Measurements from ENCODE around the gene PLK3. TPM values are rescaled to one million over a fixed set of nuclear protein-coding genes. Genes with fewer than 3 reads are reported as not detected.

The PLK3 gene
- total RNA-seq, 1 experiment from 2014 or later, result 11.8 TPM

DNA sequence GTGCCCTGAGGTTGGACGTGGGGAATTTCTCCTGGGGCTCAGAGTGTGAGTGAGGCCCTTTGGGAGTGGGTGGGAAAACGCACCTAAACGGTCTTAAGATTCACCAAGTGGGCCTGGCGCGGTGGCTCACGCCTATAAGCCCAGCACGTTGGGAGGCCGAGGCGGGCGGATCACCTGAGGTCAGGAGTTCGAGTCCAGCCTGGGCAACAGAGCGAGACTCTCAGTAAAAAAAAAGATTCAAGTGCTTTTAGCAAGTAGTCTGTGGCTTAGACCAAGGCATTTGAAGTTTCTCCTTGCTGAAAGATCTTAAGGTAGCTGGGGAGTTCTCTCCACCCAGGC, 23.5 kb upstream of the PLK3 start:
- H3K9me3 ChIP-seq (ENCODE audit: low read length), result no peaks in the 10 kb centered on the region
- H3K4me2 ChIP-seq (ENCODE audit: low read depth, low read length, poor library complexity, severe bottlenecking), result peak overlapping the region; percentile 92
- H3K27ac ChIP-seq (ENCODE audit: low read length), result peak overlapping the region; percentile 93
- peak overlapping the region; percentile 95 for H3K9ac ChIP-seq (ENCODE audit: low read length)
- peak overlapping the region; percentile 96 for H3K4me3 ChIP-seq (ENCODE audit: low read length)
- peaks cover 24% of the 10 kb centered on the region for H3K4me1 ChIP-seq (ENCODE audit: low read length)
- H3K36me3 ChIP-seq (ENCODE audit: insufficient read depth, low read length), result peaks cover 28% of the 10 kb centered on the region
- peaks cover 35% of the 10 kb centered on the region for H3K79me2 ChIP-seq (ENCODE audit: low read length)
- no peaks in the 10 kb centered on the region for H3K27me3 ChIP-seq (ENCODE audit: low read length)
- DNase-seq, result no peak
- peaks cover 29% of the 10 kb centered on the region; the same call in 1 of the 2 replicates for H4K20me1 ChIP-seq (ENCODE audit: insufficient read depth, low read depth, low read length)
- H3K9me2 ChIP-seq (replicated peaks; ENCODE audit: insufficient read depth, low read length), result no peaks in the 10 kb centered on the region
- no peak overlapping the region for H2AFZ ChIP-seq (ENCODE audit: low read length)

DNA sequence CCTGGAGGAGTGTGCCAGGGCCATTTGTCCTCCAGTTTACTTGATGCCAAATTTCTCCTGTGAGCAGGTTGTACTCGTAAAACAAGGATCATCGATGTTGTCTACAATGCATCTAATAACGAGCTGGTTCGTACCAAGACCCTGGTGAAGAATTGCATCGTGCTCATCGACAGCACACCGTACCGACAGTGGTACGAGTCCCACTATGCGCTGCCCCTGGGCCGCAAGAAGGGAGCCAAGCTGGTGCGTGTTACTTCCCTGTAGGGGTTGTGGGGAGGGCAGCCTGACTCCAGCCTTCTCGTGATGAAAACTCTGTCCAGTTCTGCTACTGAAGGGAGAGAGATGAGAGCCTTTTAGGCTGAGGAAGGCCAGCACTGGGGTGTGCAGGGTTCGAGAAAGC, 22.6 kb upstream of the PLK3 start:
- Histone ChIP-seq H3K36me3 (ENCODE audit: insufficient read depth, low read length) (peaks cover 28% of the 10 kb centered on the region), H3K27me3 (ENCODE audit: low read length) (no peaks in the 10 kb centered on the region), H2AFZ (ENCODE audit: low read length) (no peak overlapping the region), H3K27ac (ENCODE audit: low read length) (no peak overlapping the region; the same call in 1 of the 2 replicates), H3K9me3 (ENCODE audit: low read length) (no peaks in the 10 kb centered on the region), H3K9ac (ENCODE audit: low read length) (peak overlapping the region; percentile 95; the same call in 1 of the 2 replicates), H3K4me1 (ENCODE audit: low read length) (peaks cover 24% of the 10 kb centered on the region), H3K4me3 (ENCODE audit: low read length) (peak overlapping the region; percentile 96; the same call in 1 of the 2 replicates), H3K9me2 (replicated peaks; ENCODE audit: insufficient read depth, low read length) (no peaks in the 10 kb centered on the region), H4K20me1 (ENCODE audit: insufficient read depth, low read depth, low read length) (peaks cover 29% of the 10 kb centered on the region; the same call in 1 of the 2 replicates), H3K4me2 (ENCODE audit: low read depth, low read length, poor library complexity, severe bottlenecking) (peak overlapping the region; percentile 92), H3K79me2 (ENCODE audit: low read length) (peaks cover 35% of the 10 kb centered on the region)
- no peak for DNase-seq

DNA sequence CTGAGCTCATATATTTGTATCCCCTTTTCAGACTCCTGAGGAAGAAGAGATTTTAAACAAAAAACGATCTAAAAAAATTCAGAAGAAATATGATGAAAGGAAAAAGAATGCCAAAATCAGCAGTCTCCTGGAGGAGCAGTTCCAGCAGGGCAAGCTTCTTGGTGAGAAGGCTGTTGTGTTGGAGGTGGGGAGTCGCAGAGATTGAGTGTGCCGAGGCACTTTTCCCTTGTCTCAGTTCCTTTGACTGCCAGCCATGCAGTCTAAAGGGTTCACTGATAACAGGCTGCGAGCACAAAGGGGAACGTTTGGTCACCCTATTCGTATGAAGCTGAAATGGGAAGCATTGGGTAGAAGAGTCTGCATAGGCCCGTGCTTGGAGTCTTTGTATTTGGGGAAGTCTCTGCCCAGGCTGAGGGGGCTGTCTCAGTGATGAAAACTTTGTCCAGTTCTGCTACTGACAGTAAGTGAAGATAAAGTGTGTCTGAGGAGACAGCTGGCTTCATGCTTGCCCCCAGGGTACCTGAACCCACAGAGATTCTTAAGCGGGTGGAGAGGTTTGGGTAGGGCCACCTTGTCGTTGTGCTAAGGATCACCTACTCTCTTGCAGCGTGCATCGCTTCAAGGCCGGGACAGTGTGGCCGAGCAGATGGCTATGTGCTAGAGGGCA, 22.1 kb upstream of the PLK3 start:
- peaks cover 35% of the 10 kb centered on the region for H3K79me2 ChIP-seq (ENCODE audit: low read length)

DNA sequence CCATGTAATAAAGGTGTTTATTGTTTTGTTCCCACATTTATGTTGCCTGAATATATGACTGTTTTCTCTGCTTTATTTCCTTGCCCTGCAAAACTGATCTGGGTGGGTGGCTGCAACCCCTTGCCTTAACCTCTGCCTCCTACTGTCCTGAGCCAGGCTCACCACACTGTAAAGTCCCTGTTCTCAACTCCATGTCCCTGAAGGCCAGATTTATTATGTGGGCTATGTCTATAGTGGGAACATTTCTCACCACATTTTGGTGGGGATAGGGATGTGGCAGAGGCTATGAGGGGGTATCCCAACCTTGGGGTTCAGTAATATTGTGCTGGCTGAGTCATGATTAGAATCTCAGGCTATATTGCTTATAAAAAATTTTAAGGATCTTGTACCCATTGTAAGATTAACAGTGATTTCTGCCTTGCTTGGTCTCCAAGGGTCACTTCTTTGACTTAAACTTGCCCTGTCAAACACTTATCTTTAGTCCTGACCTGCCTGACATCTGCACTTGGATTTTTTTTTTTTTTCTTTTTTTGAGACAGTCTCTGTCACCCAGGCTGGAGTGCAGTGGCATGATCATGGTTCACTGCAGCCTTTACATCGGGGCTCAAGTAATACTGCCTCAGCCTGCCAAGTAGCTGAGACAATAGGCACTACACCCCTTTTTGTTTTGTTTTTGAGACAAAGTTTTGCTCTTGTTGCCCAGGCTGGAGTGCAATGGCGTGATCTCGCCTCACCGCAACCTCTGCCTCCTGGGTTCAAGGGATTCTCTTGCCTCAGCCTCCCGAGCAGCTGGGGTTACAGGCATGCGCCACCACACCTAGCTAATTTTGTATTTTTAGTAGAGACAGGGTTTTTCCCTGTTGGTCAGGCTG, 21.2 kb upstream of the PLK3 start:
- peaks cover 29% of the 10 kb centered on the region; the same call in 1 of the 2 replicates for H4K20me1 ChIP-seq (ENCODE audit: insufficient read depth, low read depth, low read length)
- no peaks in the 10 kb centered on the region for H3K9me2 ChIP-seq (replicated peaks; ENCODE audit: insufficient read depth, low read length)
- no peak for DNase-seq
- H3K79me2 ChIP-seq (ENCODE audit: low read length), result peaks cover 35% of the 10 kb centered on the region
- no peak overlapping the region for H3K4me3 ChIP-seq (ENCODE audit: low read length)
- no peaks in the 10 kb centered on the region for H3K27me3 ChIP-seq (ENCODE audit: low read length)
- peaks cover 34% of the 10 kb centered on the region for H3K4me1 ChIP-seq (ENCODE audit: low read length)
- H3K27ac ChIP-seq (ENCODE audit: low read length), result no peak overlapping the region
- H3K9ac ChIP-seq (ENCODE audit: low read length), result no peak overlapping the region
- no peak overlapping the region for H2AFZ ChIP-seq (ENCODE audit: low read length)
- H3K9me3 ChIP-seq (ENCODE audit: low read length), result no peaks in the 10 kb centered on the region
- H3K36me3 ChIP-seq (ENCODE audit: insufficient read depth, low read length), result peaks cover 28% of the 10 kb centered on the region
- H3K4me2 ChIP-seq (ENCODE audit: low read depth, low read length, poor library complexity, severe bottlenecking), result no peak overlapping the region

More for the DNA sequence above, 22.1 kb upstream of the PLK3 start:
- H3K27ac ChIP-seq (ENCODE audit: low read length), result no peak overlapping the region
- H3K4me1 ChIP-seq (ENCODE audit: low read length), result peaks cover 27% of the 10 kb centered on the region
- H3K4me2 ChIP-seq (ENCODE audit: low read depth, low read length, poor library complexity, severe bottlenecking), result peak overlapping the region; percentile 92
- no peaks in the 10 kb centered on the region for H3K27me3 ChIP-seq (ENCODE audit: low read length)
- no peaks in the 10 kb centered on the region for H3K9me3 ChIP-seq (ENCODE audit: low read length)
- DNase-seq, result no peak
- H3K36me3 ChIP-seq (ENCODE audit: insufficient read depth, low read length), result peaks cover 28% of the 10 kb centered on the region
- no peak overlapping the region for H3K4me3 ChIP-seq (ENCODE audit: low read length)
- no peak overlapping the region for H2AFZ ChIP-seq (ENCODE audit: low read length)
- H4K20me1 ChIP-seq (ENCODE audit: insufficient read depth, low read depth, low read length), result peaks cover 29% of the 10 kb centered on the region; the same call in 1 of the 2 replicates
- no peak overlapping the region for H3K9ac ChIP-seq (ENCODE audit: low read length)
- no peaks in the 10 kb centered on the region for H3K9me2 ChIP-seq (replicated peaks; ENCODE audit: insufficient read depth, low read length)

DNA sequence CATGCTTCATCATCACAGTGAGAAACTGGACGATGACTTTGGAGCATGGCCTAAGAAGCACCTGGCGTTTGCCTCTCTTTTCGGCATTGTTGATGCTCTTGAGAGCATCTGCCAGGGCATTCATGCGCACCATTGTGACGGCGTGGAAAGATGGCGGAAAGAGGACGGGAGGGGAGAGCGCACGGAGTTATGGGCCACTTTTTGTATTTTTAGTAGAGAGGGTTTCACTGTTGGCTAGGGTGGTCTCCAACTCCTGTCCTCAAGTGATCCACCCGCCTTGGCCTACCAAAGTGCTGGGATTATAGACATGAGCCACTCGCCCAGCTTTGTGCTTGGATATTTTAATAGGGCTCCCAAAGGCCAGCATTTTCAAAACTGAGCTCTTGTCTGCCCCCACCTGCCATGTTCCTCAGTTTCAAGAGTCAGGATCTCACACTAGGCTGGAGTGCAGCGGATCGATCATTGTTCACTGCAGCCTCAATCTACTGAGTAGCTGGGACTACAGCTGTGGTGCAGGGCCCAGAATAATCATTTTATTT, 19.5 kb upstream of the PLK3 start:
- peaks cover 24% of the 10 kb centered on the region for H3K79me2 ChIP-seq (ENCODE audit: low read length)
- peaks cover 27% of the 10 kb centered on the region; the same call in 1 of the 2 replicates for H4K20me1 ChIP-seq (ENCODE audit: insufficient read depth, low read depth, low read length)
- no peak overlapping the region for H3K9ac ChIP-seq (ENCODE audit: low read length)
- H3K4me1 ChIP-seq (ENCODE audit: low read length), result peaks cover 42% of the 10 kb centered on the region
- peak; percentile 69 for DNase-seq
- no peak overlapping the region for H3K4me2 ChIP-seq (ENCODE audit: low read depth, low read length, poor library complexity, severe bottlenecking)
- no peak overlapping the region for H3K27ac ChIP-seq (ENCODE audit: low read length)
- peaks cover 28% of the 10 kb centered on the region for H3K36me3 ChIP-seq (ENCODE audit: insufficient read depth, low read length)
- no peaks in the 10 kb centered on the region for H3K9me2 ChIP-seq (replicated peaks; ENCODE audit: insufficient read depth, low read length)
- H3K4me3 ChIP-seq (ENCODE audit: low read length), result no peak overlapping the region
- H2AFZ ChIP-seq (ENCODE audit: low read length), result no peak overlapping the region
- H3K27me3 ChIP-seq (ENCODE audit: low read length), result no peaks in the 10 kb centered on the region
- H3K9me3 ChIP-seq (ENCODE audit: low read length), result no peaks in the 10 kb centered on the region

DNA sequence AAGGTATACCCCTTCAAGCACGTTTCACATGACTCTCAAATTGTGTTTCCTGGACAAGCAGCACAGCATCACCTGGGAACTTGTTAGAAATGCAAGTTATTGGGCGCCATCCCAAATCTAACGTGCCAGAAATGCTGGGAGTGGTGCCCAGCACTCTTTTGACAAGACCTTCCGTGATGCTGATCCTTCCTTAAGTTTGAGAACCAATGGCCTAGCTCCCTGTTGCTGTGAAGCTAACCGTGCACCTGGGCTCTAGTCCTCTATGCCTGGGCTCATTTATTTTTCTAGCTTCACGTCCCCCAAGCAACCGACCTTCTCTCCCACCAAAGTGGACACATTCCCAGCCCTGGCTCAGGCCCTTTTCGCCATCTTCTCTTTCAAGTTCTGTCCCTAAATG, 16.5 kb upstream of the PLK3 start:
- Histone ChIP-seq H3K27me3 (ENCODE audit: low read length) (no peaks in the 10 kb centered on the region), H3K4me1 (ENCODE audit: low read length) (peaks cover 41% of the 10 kb centered on the region), H4K20me1 (ENCODE audit: insufficient read depth, low read depth, low read length) (no peaks in the 10 kb centered on the region), H3K9me3 (ENCODE audit: low read length) (no peaks in the 10 kb centered on the region), H3K4me3 (ENCODE audit: low read length) (peak overlapping the region; percentile 82), H3K79me2 (ENCODE audit: low read length) (no peaks in the 10 kb centered on the region), H3K36me3 (ENCODE audit: insufficient read depth, low read length) (peaks cover under 1% of the 10 kb centered on the region; the same call in 1 of the 2 replicates), H3K9ac (ENCODE audit: low read length) (peak overlapping the region; percentile 94), H3K9me2 (replicated peaks; ENCODE audit: insufficient read depth, low read length) (no peaks in the 10 kb centered on the region), H3K4me2 (ENCODE audit: low read depth, low read length, poor library complexity, severe bottlenecking) (peak overlapping the region; percentile 86), H2AFZ (ENCODE audit: low read length) (peak overlapping the region; percentile 65; the same call in 1 of the 2 replicates), H3K27ac (ENCODE audit: low read length) (peak overlapping the region; percentile 80)
- peak; percentile 73 for DNase-seq

DNA sequence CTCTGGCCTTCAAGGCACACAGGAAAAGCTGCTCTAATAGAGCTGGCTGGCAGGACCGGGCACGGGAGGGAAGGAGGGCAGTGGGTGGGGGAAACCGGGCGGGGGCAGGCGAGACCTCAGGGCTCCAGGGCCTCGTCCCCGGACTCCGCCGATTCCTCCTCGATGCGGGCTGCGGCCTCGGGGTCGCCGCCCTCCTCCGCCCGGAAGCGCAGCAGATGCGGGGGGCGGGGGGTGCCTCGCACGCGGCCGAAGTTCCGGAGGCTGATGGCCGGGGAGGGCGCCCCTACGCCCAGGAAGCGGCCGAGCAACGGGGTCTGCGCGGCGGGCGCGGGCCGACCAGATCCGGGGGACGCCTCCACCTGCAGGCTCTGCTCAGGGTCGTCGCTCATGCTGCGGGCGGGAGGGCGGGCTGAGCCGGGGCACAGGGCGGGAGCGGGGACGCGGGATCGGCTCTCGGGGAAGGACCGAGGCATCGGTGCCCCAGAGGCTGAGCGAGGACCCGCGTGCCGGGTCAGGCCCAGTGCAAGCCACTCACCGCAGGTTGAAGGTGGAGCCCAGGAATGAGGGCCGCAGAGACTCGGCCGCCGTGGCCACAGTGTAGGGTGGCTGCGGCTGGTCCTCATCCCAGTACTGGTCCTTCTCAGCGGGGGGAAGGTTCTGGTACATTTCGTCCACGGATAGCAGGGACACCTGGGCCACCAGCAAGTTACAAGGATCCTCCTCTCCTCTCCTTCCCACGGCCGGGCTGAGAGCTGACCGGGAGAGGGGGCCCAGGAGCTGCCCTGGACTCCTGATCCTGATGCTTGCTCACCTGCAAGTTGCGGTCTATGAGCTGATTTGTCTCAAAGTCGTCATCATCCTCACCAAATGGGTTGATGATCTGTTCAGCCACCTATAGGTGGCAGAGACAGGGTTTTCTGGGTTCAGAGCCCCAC, 15.8 kb upstream of the PLK3 start:
- DNase-seq, result peak; percentile 90
- Histone ChIP-seq H3K79me2 (ENCODE audit: low read length) (no peaks in the 10 kb centered on the region), H2AFZ (ENCODE audit: low read length) (peak overlapping the region; percentile 65; the same call in 1 of the 2 replicates), H3K9ac (ENCODE audit: low read length) (peak overlapping the region; percentile 94), H3K4me1 (ENCODE audit: low read length) (peaks cover 41% of the 10 kb centered on the region), H3K4me2 (ENCODE audit: low read depth, low read length, poor library complexity, severe bottlenecking) (peak overlapping the region; percentile 86), H3K27me3 (ENCODE audit: low read length) (no peaks in the 10 kb centered on the region), H3K4me3 (ENCODE audit: low read length) (peak overlapping the region; percentile 82), H3K27ac (ENCODE audit: low read length) (peak overlapping the region; percentile 80), H3K9me2 (replicated peaks; ENCODE audit: insufficient read depth, low read length) (no peaks in the 10 kb centered on the region), H4K20me1 (ENCODE audit: insufficient read depth, low read depth, low read length) (no peaks in the 10 kb centered on the region), H3K36me3 (ENCODE audit: insufficient read depth, low read length) (no peaks in the 10 kb centered on the region), H3K9me3 (ENCODE audit: low read length) (no peaks in the 10 kb centered on the region)

All from Karpas-422 (cell line).